Stimulated activated naive CD8-positive, alpha-beta T cell treated with anti-CD3 and anti-CD28 coated beads, Interleukin-15, Interleukin-2, amounts not matched to agents 100 U/mL and 50 U/mL, for 24 hours (primary cell): ENCODE measurements around the gene TFF1.

Experiments used
- ATAC-seq: fragments of 150-1000 bp; cut with Tn5 transposase; one replicate; pipeline ENCODE4 v1.10.0; 2021
- DNase-seq: peaks from one replicate; pipeline ENCODE4 v3.0.0; 2021

Gene TFF1

DNA sequence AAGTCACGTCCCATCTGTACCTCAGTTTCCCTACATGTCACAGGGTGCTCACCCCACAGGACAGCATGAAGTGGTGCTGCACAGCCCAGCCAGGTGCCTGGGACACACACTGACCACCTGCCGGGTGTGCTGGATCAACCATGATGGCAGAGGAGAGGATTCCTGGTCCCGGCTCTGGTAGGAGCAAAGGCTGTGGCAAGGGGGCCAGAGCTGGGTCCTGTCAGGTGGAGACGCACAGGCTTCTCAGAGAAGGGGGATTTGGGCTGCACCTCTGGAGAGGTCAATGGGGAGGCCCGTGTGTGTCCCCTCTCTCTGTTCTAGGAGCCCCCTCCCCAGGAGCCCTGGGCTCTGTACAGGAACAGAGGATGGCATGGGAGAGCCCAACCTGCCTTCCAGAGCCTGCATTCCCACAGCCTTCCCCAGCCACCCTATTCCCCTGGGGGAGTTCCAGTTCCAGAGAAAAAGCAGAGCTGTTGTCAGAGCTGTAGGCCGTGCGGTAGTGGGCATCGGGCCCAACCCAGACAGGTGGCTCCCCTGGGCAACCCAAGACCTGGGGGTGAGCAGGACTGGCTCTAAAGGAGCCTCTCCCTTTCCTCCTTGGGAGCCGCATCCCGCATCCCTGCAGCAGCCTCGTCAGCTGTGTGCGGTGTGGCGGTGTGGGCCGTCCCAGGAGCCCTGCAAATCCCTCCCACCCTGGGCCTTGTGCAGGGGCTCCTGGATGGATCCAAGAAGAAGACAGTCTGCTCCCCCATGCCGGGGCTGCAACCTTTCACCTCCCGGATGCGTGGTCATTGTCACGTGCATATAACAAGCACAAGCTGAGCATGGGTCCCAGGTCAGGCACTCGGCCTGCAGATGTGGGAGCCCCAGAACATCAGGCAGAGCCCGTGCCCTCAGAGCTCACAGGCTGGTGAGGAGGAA is 48.2 kb downstream of the TFF1 start:
- no peak for ATAC-seq

DNA sequence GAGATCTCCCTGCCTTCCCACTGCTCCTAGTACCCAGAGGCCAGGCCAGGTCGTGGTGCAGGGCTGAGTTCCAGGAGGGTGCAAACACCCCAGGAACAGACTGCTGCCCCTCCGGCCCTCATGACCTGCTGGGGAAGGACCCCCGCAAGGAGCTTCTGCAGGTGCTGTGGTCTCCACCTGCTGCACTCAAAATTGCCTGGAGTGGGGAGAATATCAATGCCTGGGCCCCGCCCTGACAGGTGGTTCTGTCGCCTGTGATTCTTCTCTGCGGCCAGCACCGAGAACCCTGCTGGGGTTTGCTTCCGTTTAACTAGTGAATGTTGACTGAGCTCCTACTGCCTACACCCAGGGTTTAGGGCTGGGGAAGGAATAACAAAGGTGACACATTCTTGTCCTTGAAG is 49.0 kb downstream of the TFF1 start:
- ATAC-seq, result no peak

More for the DNA sequence above, 48.2 kb downstream of the TFF1 start:
- no peak for DNase-seq

GRCh38 chr21:42316891-42317290 is 49.4 kb downstream of the TFF1 start:
- DNase-seq, result no peak
- no peak for ATAC-seq

More for the DNA sequence above, 49.0 kb downstream of the TFF1 start:
- DNase-seq, result no peak

- no peak for DNase-seq
Measured at GRCh38 chr21:42315296-42315891, 50.9 kb downstream of the TFF1 start, which contains the start of gene TFF3. Gene TFF3 (minus strand): TSS chr21:42315409. CDS start chr21:42315374, 35 bp downstream.

GRCh38 chr21:42314616-42315295 is 51.6 kb downstream of the TFF1 start:
- no peak for ATAC-seq
- DNase-seq, result no peak

More at GRCh38 chr21:42315296-42315891, 50.9 kb downstream of the TFF1 start, which contains the start of gene TFF3:
- no peak for ATAC-seq

- no peak for ATAC-seq
- no peak for DNase-seq
Measured at GRCh38 chr21:42313501-42313969, 52.8 kb downstream of the TFF1 start.

- ATAC-seq (no peak), DNase-seq (no peak)
Measured at GRCh38 chr21:42312626-42313104, 53.7 kb downstream of the TFF1 start.
